HUES6 (cell line): ENCODE data around the gene SDCCAG8.

ENCODE experiments used
- H3K27ac ChIP-seq: 2 replicates; pipeline ENCODE4 v1.7.0; 2013; ENCODE audit warnings: low read depth, mild to moderate bottlenecking, low read length, inconsistent platforms
- H3K27me3 ChIP-seq: 2 replicates; pipeline ENCODE4 v1.6.1; 2013; ENCODE audit warnings: low read length; ENCODE audit not compliant: control insufficient read depth, insufficient read depth
- H3K36me3 ChIP-seq: 2 replicates; pipeline ENCODE4 v1.6.1; 2013; ENCODE audit warnings: low read length; ENCODE audit not compliant: control insufficient read depth, insufficient read depth
- H3K4me1 ChIP-seq: 2 replicates; pipeline ENCODE4 v1.6.1; 2013; ENCODE audit warnings: low read length; ENCODE audit not compliant: control insufficient read depth, insufficient read depth
- H3K4me3 ChIP-seq: 2 replicates; pipeline ENCODE4 v1.5.1; 2013; ENCODE audit warnings: low read depth, low read length
- H3K9ac ChIP-seq: one replicate; pipeline ENCODE4 v1.6.1; 2013; ENCODE audit warnings: mild to moderate bottlenecking, low read length
- H3K9me3 ChIP-seq: 2 replicates; pipeline ENCODE4 v1.6.1; 2013; ENCODE audit warnings: low read depth, low read length; ENCODE audit not compliant: control insufficient read depth, insufficient read depth

SDCCAG8 gene

DNA sequence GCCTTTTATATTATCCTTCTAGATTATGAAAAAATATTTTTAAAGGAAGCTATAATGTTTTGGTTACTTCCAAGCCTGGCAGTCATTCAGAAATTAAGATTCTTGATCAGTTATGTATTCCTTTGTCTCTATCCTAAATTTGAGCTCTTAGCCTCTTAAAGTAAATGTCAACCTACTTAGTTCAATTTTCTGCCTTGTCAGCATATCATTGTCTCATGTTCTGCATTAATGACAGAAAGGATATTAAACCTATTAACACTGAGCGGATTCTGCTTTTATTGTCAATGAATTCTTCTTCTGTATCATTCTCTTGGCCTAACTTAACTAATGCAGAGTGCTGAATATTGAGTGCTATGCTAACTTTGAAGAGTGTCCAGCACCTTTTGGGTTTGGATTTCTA lies 56.0 kb downstream of the SDCCAG8 start:
- peaks cover 6% of the 10 kb centered on the region; the same call in 1 of the 2 replicates for H3K36me3 ChIP-seq

DNA sequence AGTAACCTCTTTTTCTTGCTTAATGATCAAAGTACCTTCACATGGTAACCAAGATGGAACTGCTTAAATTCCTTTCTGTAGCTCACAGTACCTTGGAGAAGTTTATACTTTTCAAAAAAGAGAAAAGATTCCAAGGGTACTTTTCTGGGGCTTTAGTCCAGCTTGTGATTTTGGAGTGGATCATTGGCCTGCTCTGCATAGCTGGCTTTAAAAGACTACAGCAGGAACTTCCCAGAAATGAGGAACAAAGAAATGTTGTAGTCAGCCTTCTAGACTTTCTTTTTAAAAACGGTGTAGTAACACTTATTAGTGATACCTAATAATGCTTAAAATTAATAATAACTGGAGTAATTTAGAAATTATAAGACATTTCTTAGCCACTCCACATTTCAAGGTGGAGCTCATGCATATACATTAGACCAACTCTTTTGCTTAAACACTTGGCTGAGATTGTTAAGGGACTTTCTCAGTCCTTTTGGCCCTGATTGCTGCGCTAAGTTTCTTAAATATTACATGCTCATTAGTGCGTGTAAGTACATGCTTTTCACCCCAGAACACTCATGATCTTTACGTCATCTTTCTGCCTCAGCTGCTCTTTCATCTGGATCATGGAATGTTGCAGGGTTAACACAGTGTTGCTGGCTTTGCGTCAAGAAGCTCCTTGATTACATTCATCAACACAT lies 57.3 kb downstream of the SDCCAG8 start:
- Histone ChIP-seq H3K4me3 (no peak overlapping the region), H3K27ac (no peak overlapping the region), H3K4me1 (peaks cover 12% of the 10 kb centered on the region), H3K27me3 (no peaks in the 10 kb centered on the region), H3K9me3 (no peaks in the 10 kb centered on the region), H3K36me3 (peaks cover 6% of the 10 kb centered on the region; the same call in 1 of the 2 replicates), H3K9ac (no peak overlapping the region)

More for the DNA sequence above, 56.0 kb downstream of the SDCCAG8 start:
- no peak overlapping the region for H3K27ac ChIP-seq
- H3K27me3 ChIP-seq: no peaks in the 10 kb centered on the region
- no peak overlapping the region for H3K9ac ChIP-seq
- H3K4me1 ChIP-seq: peaks cover 13% of the 10 kb centered on the region
- no peaks in the 10 kb centered on the region for H3K9me3 ChIP-seq
- no peak overlapping the region for H3K4me3 ChIP-seq

DNA sequence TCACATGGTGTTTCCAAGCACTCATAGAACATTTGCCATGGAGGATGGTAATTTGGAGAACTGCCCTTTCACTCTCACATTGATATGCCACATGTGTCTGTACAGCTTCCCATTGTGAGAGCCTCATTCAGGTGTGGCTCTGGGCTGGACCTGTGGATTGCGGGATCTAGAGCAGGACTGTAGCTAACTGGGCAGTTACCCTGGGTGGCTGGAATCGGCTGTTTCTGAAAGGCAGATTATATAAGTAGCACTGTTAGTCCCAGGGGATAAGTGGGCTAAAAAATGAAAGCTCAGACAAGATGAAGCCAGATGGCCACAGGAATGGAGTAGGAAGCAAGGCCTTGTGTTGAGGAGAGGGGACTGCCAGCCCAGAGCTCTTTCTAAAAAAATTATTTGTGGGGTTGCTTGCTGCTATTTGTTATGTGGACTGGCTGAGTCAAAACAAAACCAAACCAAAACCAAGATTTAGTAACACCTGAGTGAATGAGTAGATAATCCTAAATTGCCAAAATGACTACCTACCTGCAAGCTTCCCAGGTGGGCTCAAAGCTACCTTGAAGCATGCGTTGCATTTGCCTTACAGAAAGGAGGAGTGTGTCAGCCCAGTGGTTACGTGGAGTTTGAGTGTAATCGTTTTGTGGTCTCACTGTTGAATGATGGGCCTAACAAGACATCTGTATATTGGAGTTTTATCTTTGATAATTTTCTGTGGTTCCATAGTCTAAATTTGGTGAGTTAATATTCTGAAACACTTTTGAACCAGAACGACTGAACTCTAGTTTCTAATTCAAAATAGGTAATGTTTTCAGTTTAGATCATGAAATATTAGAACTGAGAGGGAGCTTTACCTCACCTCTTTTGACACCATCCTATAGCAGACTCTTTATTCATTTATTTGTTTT lies 58.0 kb downstream of the SDCCAG8 start:
- no peak overlapping the region for H3K4me3 ChIP-seq
- H3K9ac ChIP-seq: no peak overlapping the region
- H3K27ac ChIP-seq: no peak overlapping the region
- no peaks in the 10 kb centered on the region for H3K27me3 ChIP-seq
- no peaks in the 10 kb centered on the region for H3K9me3 ChIP-seq
- H3K36me3 ChIP-seq: peaks cover 5% of the 10 kb centered on the region; the same call in 1 of the 2 replicates
- H3K4me1 ChIP-seq: peaks cover 12% of the 10 kb centered on the region

- no peak overlapping the region for H3K9ac ChIP-seq
- H3K4me1 ChIP-seq: peaks cover 12% of the 10 kb centered on the region
- H3K9me3 ChIP-seq: no peaks in the 10 kb centered on the region
- no peak overlapping the region for H3K27ac ChIP-seq
- H3K27me3 ChIP-seq: no peaks in the 10 kb centered on the region
- no peak overlapping the region for H3K4me3 ChIP-seq
- peaks cover 5% of the 10 kb centered on the region; the same call in 1 of the 2 replicates for H3K36me3 ChIP-seq
Measured at GRCh38 chr1:243315455-243315854, 59.6 kb downstream of the SDCCAG8 start.

DNA sequence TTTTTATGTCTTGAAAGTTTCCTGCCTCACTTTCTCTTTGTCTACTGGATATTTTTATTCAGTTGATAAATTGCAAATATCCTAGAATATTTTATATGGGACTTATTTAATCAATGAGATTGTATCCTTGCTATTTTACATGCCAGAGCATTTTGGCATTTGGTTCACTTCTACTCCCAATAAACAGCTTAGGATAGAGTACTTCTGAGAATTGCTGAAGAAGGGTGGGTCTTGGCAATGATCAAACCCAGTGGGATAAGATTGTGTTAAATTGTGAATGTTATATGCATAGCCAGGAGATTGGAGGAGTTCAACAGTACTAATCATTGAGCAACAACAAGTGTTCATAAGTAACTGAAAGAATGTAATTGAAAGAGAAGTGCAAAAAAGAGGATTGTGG lies 60.1 kb downstream of the SDCCAG8 start:
- H3K27me3 ChIP-seq: no peaks in the 10 kb centered on the region
- H3K27ac ChIP-seq: no peak overlapping the region
- peaks cover 5% of the 10 kb centered on the region; the same call in 1 of the 2 replicates for H3K36me3 ChIP-seq
- H3K9ac ChIP-seq: no peak overlapping the region
- peak overlapping the region; percentile 25 for H3K4me3 ChIP-seq
- H3K4me1 ChIP-seq: peaks cover 12% of the 10 kb centered on the region
- H3K9me3 ChIP-seq: no peaks in the 10 kb centered on the region

GRCh38 chr1:243316366-243316989 lies 60.6 kb downstream of the SDCCAG8 start:
- Histone ChIP-seq H3K9me3 (no peaks in the 10 kb centered on the region), H3K9ac (no peak overlapping the region), H3K4me1 (peaks cover 12% of the 10 kb centered on the region), H3K4me3 (peak overlapping the region; percentile 25), H3K27me3 (no peaks in the 10 kb centered on the region), H3K36me3 (peaks cover 5% of the 10 kb centered on the region; the same call in 1 of the 2 replicates), H3K27ac (no peak overlapping the region)

DNA sequence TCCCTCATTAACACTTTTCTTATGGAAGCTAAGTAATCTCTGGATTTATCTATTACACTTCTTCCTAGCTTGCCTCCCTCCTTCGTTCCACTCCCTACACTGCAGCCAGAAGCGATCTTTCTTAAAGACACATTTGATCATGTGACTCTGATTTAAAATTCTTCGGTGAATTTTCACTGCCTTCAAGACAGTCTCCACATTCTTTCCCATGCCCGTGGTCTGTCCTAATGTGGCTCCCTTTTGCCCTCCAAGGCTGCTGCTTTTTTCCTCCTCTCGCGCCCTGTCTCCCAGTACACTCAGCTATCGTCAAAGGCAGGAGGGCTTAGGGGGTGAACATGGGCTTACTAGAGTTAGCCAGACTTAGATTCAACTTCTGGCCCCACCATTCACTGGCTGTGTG lies 64.4 kb downstream of the SDCCAG8 start:
- Histone ChIP-seq H3K27me3 (no peaks in the 10 kb centered on the region), H3K27ac (no peak overlapping the region), H3K36me3 (peaks cover 5% of the 10 kb centered on the region; the same call in 1 of the 2 replicates), H3K9ac (no peak overlapping the region), H3K9me3 (no peaks in the 10 kb centered on the region), H3K4me1 (peaks cover 12% of the 10 kb centered on the region), H3K4me3 (no peak overlapping the region)

- H3K27ac ChIP-seq: no peak overlapping the region
- H3K27me3 ChIP-seq: no peaks in the 10 kb centered on the region
- H3K9ac ChIP-seq: no peak overlapping the region
- no peaks in the 10 kb centered on the region; the same call in 1 of the 2 replicates for H3K4me1 ChIP-seq
- H3K4me3 ChIP-seq: no peak overlapping the region
- no peaks in the 10 kb centered on the region for H3K9me3 ChIP-seq
- peaks cover 5% of the 10 kb centered on the region; the same call in 1 of the 2 replicates for H3K36me3 ChIP-seq
Measured at GRCh38 chr1:243322326-243322725, 66.5 kb downstream of the SDCCAG8 start.

DNA sequence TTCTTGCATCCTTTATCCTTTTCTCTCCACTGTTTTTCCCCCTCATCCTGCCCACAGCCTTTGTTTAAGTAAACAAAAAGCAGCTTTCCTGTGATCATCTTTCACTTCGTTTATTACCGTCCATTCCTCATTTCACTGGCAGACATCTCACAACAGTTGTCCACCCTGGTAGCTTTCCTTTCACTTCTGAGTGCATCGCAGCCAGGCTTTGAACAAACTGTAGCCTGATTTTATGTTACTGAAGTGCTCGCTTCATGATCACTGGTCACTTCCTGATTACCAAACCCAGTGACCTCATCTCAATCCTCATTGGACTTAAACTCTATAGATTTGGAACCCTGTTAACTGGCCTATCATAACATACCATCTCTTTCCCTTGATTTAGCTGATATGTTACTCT lies 67.7 kb downstream of the SDCCAG8 start:
- H3K9me3 ChIP-seq: no peaks in the 10 kb centered on the region
- no peak overlapping the region for H3K4me3 ChIP-seq
- no peak overlapping the region for H3K27ac ChIP-seq
- no peaks in the 10 kb centered on the region for H3K27me3 ChIP-seq
- no peaks in the 10 kb centered on the region for H3K36me3 ChIP-seq
- H3K9ac ChIP-seq: no peak overlapping the region
- H3K4me1 ChIP-seq: no peaks in the 10 kb centered on the region; the same call in 1 of the 2 replicates

DNA sequence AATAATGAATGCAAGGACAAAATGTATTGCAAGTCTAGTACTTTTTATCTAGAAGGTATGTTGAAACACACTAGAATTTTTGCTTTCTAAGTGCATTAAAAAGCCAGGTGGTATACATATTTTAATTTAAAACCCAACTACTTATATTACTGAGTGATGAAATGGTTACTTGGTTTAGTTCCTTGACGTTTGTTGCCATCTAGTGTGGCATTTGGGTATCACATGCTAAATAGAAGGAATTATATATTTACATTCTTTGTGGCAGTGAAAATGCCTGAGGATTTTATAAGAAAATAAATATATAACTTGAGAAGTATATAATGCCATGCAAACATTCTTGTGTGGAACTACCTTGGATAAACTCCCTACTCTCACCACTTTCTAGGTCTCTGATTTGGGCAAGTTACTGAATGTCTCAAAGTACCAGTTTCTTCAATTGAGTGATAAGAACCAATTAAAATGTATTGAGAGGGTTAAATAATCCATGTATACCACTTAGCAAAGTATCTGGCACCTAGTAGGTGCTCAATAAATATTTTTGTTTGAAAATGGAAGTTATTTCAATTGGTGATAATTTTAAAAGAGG lies 69.6 kb downstream of the SDCCAG8 start:
- no peaks in the 10 kb centered on the region; the same call in 1 of the 2 replicates for H3K4me1 ChIP-seq
- H3K36me3 ChIP-seq: no peaks in the 10 kb centered on the region
- no peaks in the 10 kb centered on the region for H3K9me3 ChIP-seq
- H3K27ac ChIP-seq: no peak overlapping the region
- H3K4me3 ChIP-seq: no peak overlapping the region
- no peaks in the 10 kb centered on the region for H3K27me3 ChIP-seq
- no peak overlapping the region for H3K9ac ChIP-seq
